Ovary (tissue), 3 donors: ENCODE measurements around the gene COL26A1.

Experiments
- EP300 ChIP-seq: sonication (generic); formaldehyde crosslinking; IDR thresholded peaks from one replicate; pipeline ENCODE4 v1.6.1; 2017; ENCODE audit warnings: antibody characterized with exemption
- TF ChIP-seq, protein P1 (sequence below), 3 donors: fragments of 450-650 bp in 2 of 3; fragments of 200-600 bp in 1 of 3; IDR thresholded peaks; one replicate each; pipeline versions ENCODE4 v1.5.1 to v1.8.0; 2016 to 2022; ENCODE audit warnings: antibody characterized with exemption in 3 of 3, mild to moderate bottlenecking in 1 of 3
- donor health status: DM: no; HTN: no; CAD: no.

DNA sequence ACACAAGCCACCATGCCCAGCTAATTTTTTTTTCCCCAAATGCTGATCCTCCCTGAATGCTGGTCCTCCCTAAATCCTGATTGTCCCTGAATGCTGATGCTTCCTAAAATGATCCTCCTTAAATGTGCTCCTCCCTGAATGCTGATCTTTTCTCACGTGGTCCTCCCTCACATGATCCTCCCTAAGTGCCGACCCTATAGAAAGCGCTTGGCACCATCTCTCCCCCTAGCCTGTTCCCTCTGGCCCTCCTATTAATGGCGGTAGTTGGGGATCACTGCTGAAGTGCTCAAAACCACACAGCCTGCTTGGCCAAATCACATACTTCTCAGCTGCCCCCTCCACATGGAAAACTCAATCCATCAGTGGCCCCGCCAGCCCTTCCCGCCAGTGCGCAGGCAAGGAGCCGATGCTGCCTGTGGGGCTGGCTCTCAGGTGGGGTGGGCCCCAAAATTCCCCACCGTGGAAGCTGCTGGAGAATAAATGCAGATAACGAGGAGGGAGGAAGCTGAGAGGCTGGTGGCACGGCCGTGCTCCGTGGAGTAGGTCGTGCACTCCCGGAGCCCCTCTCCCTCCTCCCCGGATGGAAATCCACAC is 42.9 kb downstream of the COL26A1 start:
- TF ChIP-seq, protein P1, sequence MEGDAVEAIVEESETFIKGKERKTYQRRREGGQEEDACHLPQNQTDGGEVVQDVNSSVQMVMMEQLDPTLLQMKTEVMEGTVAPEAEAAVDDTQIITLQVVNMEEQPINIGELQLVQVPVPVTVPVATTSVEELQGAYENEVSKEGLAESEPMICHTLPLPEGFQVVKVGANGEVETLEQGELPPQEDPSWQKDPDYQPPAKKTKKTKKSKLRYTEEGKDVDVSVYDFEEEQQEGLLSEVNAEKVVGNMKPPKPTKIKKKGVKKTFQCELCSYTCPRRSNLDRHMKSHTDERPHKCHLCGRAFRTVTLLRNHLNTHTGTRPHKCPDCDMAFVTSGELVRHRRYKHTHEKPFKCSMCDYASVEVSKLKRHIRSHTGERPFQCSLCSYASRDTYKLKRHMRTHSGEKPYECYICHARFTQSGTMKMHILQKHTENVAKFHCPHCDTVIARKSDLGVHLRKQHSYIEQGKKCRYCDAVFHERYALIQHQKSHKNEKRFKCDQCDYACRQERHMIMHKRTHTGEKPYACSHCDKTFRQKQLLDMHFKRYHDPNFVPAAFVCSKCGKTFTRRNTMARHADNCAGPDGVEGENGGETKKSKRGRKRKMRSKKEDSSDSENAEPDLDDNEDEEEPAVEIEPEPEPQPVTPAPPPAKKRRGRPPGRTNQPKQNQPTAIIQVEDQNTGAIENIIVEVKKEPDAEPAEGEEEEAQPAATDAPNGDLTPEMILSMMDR (IDR thresholded peaks at IDR 0.05) = no peak
- no peak for TF ChIP-seq EP300
